AG09319 (cell line): Measurements from ENCODE around the gene TSEN34.

Experiments
- DNase-seq: peaks from one replicate; pipeline ENCODE4 v3.0.0-alpha.2; 2010; ENCODE audit warnings: low read depth; ENCODE audit errors: extremely low read depth
- TF ChIP-seq, protein P1 (sequence below): IDR thresholded peaks from 2 replicates; pipeline ENCODE4 v1.5.1; 2011; ENCODE audit warnings: low read depth, mild to moderate bottlenecking, inconsistent platforms, low read length, moderate library complexity

The TSEN34 gene

GRCh38 chr19:54155694-54156093 is 35.4 kb upstream of the TSEN34 start:
- TF ChIP-seq, protein P1, sequence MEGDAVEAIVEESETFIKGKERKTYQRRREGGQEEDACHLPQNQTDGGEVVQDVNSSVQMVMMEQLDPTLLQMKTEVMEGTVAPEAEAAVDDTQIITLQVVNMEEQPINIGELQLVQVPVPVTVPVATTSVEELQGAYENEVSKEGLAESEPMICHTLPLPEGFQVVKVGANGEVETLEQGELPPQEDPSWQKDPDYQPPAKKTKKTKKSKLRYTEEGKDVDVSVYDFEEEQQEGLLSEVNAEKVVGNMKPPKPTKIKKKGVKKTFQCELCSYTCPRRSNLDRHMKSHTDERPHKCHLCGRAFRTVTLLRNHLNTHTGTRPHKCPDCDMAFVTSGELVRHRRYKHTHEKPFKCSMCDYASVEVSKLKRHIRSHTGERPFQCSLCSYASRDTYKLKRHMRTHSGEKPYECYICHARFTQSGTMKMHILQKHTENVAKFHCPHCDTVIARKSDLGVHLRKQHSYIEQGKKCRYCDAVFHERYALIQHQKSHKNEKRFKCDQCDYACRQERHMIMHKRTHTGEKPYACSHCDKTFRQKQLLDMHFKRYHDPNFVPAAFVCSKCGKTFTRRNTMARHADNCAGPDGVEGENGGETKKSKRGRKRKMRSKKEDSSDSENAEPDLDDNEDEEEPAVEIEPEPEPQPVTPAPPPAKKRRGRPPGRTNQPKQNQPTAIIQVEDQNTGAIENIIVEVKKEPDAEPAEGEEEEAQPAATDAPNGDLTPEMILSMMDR, result no peak
- DNase-seq, result no peak

DNA sequence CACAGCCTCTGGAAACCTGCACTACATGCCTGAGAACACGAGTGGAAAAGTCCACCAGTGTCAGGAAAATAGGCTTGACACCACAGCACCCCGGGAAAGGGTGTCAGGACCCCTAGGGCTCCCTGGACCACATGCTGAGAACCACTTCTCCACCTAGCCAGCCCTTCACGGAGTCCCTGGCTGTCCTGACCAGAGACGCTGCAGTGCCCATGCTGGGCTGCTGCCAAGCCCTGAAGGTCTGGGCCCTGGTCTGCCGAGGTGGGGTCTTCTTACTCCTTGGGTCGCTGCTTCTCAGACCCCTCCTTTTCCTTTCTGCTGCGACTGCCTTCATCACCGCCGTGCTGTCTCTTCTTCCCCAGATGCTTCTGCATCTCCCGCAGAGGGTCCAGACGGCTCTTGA is 34.6 kb upstream of the TSEN34 start:
- TF ChIP-seq, protein P1, result no peak
- no peak for DNase-seq

GRCh38 chr19:54156953-54157352 is 34.2 kb upstream of the TSEN34 start:
- TF ChIP-seq, protein P1, result no peak

DNA sequence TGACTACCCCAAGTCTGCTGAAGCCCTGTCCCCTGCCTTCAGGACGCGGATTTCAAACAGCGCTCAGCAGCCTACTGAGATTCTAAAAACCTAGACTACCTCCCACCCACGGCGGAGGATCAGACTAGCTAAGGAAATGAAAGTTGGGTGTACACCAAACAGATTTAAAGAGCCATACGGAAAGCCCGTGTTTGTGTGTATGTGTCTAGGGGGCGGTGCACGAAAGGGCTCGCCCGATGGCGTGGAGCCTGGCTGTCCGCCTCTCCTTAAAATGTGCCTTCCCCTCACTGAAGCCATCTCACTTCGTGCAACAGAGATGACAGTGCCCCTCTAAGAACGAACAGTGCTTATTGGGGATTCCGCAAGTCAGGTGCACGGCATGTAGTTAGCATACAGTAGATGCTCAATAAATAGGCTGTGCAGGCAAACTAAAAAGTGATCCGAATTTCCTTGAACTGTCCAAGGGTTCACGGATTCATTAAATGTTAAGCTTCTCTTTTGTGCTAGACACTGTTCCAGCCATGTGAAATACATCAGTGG is 32.2 kb upstream of the TSEN34 start:
- TF ChIP-seq, protein P1, result no peak
- no peak for DNase-seq

More at GRCh38 chr19:54156953-54157352, 34.2 kb upstream of the TSEN34 start:
- no peak for DNase-seq

- TF ChIP-seq, protein P1, result peak; percentile 15
- DNase-seq, result peak; percentile 100
Observed at GRCh38 chr19:54159352-54160181, 31.5 kb upstream of the TSEN34 start, which contains the start of gene LENG1. Gene LENG1, minus strand, starts transcription at chr19:54159721. Its CDS starts 26 bp downstream, at chr19:54159695.

- TF ChIP-seq, protein P1, result no peak
- no peak for DNase-seq
Observed at GRCh38 chr19:54160182-54160811, 30.8 kb upstream of the TSEN34 start.

DNA sequence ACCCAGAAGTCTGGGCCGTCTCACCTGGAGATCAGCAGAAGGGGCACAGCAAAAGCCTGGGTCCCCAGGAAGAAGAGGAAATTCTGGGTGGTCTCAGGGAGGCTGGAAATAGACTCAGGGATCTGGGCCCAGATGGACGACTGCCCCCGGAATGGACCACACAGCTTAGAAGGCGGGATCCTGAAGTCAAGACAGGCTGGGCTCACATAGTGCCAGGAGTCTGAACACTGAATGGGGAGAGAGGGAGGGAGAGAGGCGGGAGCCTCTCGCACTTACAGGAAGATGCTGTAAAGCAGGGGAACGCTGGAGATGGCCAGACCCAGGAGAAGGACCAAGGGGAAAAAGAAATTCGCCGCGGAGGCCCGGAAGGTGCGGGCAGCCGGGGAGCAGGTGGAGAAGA is 30.3 kb upstream of the TSEN34 start:
- no peak for DNase-seq

More for the DNA sequence above, 30.3 kb upstream of the TSEN34 start:
- TF ChIP-seq, protein P1, result no peak
